ENCODE results near the gene SCG5. TPM values are rescaled to one million over a fixed set of nuclear protein-coding genes. Genes with fewer than 3 reads are reported as not detected.

SCG5 gene
- total and polyA plus RNA-seq, 2 of the 13 experiments (the other 11 are each of a cell fraction or from before 2014, with no cell fraction given): 2.3 to 3.5 TPM

DNA sequence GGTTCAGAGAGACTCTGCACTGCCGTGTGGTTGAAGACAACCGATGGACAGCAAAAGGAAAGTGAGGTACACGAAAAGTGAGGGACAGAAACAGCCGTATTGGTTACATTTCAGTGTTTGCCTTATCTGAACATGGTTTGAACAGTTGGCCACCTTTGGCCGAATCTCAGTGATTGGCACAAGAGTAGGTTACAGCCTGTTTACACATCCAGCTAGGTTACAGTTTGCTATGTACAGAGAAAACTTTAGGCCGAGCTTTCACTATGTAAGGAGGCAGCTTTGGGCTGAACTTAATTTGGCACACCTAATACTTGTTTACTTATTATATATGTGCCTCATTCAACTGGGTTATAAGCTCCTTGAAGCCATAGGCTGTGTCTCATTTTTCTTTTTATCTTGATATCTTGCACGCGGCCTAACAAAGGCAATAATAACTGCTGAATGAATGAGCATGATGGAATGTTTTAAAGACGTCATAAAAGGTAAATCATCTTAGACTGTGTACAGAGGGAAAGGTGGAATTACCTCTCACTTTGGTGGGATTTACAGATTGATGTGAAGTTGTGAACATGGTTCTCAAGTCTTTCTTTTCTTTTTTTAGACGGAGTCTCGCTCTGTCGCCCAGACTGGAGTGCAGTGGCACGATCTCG, 59.1 kb downstream of the SCG5 start (continued):
- TF ChIP-seq, protein P1, sequence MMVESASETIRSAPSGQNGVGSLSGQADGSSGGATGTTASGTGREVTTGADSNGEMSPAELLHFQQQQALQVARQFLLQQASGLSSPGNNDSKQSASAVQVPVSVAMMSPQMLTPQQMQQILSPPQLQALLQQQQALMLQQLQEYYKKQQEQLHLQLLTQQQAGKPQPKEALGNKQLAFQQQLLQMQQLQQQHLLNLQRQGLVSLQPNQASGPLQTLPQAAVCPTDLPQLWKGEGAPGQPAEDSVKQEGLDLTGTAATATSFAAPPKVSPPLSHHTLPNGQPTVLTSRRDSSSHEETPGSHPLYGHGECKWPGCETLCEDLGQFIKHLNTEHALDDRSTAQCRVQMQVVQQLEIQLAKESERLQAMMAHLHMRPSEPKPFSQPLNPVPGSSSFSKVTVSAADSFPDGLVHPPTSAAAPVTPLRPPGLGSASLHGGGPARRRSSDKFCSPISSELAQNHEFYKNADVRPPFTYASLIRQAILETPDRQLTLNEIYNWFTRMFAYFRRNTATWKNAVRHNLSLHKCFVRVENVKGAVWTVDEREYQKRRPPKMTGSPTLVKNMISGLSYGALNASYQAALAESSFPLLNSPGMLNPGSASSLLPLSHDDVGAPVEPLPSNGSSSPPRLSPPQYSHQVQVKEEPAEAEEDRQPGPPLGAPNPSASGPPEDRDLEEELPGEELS (CRISPR knock-in tag; IDR thresholded peaks at IDR 0.05): peak; percentile 67
- no peak for TF ChIP-seq DNMT3B (CRISPR knock-in tag; conservative IDR thresholded peaks at IDR 0.05)
- TF ChIP-seq CEBPG (CRISPR knock-in tag; IDR thresholded peaks at IDR 0.05): 0 out of 2 replicates have a peak, but pooled peaks have one; percentile 12
- TF ChIP-seq ZNF720 (CRISPR knock-in tag; IDR thresholded peaks at IDR 0.05): no peak
- no peak for TF ChIP-seq FOXA1 (IDR thresholded peaks at IDR 0.05)
- TF ChIP-seq FOXA1 (CRISPR knock-in tag; IDR thresholded peaks at IDR 0.05): peak; percentile 89
- 0 out of 2 replicates have a peak, but pooled peaks have one; percentile 34 for TF ChIP-seq SP5 (CRISPR knock-in tag; IDR thresholded peaks at IDR 0.05; ENCODE audit: borderline replicate concordance, low read depth)
- TF ChIP-seq, protein P2, sequence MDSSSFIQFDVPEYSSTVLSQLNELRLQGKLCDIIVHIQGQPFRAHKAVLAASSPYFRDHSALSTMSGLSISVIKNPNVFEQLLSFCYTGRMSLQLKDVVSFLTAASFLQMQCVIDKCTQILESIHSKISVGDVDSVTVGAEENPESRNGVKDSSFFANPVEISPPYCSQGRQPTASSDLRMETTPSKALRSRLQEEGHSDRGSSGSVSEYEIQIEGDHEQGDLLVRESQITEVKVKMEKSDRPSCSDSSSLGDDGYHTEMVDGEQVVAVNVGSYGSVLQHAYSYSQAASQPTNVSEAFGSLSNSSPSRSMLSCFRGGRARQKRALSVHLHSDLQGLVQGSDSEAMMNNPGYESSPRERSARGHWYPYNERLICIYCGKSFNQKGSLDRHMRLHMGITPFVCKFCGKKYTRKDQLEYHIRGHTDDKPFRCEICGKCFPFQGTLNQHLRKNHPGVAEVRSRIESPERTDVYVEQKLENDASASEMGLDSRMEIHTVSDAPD (CRISPR knock-in tag; IDR thresholded peaks at IDR 0.05): peak; percentile 93
- TF ChIP-seq RFX1 (IDR thresholded peaks at IDR 0.05): no peak
- TF ChIP-seq, protein P3, sequence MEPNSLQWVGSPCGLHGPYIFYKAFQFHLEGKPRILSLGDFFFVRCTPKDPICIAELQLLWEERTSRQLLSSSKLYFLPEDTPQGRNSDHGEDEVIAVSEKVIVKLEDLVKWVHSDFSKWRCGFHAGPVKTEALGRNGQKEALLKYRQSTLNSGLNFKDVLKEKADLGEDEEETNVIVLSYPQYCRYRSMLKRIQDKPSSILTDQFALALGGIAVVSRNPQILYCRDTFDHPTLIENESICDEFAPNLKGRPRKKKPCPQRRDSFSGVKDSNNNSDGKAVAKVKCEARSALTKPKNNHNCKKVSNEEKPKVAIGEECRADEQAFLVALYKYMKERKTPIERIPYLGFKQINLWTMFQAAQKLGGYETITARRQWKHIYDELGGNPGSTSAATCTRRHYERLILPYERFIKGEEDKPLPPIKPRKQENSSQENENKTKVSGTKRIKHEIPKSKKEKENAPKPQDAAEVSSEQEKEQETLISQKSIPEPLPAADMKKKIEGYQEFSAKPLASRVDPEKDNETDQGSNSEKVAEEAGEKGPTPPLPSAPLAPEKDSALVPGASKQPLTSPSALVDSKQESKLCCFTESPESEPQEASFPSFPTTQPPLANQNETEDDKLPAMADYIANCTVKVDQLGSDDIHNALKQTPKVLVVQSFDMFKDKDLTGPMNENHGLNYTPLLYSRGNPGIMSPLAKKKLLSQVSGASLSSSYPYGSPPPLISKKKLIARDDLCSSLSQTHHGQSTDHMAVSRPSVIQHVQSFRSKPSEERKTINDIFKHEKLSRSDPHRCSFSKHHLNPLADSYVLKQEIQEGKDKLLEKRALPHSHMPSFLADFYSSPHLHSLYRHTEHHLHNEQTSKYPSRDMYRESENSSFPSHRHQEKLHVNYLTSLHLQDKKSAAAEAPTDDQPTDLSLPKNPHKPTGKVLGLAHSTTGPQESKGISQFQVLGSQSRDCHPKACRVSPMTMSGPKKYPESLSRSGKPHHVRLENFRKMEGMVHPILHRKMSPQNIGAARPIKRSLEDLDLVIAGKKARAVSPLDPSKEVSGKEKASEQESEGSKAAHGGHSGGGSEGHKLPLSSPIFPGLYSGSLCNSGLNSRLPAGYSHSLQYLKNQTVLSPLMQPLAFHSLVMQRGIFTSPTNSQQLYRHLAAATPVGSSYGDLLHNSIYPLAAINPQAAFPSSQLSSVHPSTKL (CRISPR knock-in tag; IDR thresholded peaks at IDR 0.05): peak; percentile 47
- TF ChIP-seq HDAC2 (CRISPR knock-in tag; IDR thresholded peaks at IDR 0.05): 0 out of 2 replicates have a peak, but pooled peaks have one; percentile 41
- no peak for TF ChIP-seq KAT2B (IDR thresholded peaks at IDR 0.05; ENCODE audit: borderline replicate concordance, low read depth, low read length)
- no peak for TF ChIP-seq JARID2 (CRISPR knock-in tag; IDR thresholded peaks at IDR 0.05; ENCODE audit: insufficient replicate concordance)
- TF ChIP-seq MIER3 (CRISPR knock-in tag; IDR thresholded peaks at IDR 0.05; ENCODE audit: borderline replicate concordance): no peak
- TF ChIP-seq, protein P4, sequence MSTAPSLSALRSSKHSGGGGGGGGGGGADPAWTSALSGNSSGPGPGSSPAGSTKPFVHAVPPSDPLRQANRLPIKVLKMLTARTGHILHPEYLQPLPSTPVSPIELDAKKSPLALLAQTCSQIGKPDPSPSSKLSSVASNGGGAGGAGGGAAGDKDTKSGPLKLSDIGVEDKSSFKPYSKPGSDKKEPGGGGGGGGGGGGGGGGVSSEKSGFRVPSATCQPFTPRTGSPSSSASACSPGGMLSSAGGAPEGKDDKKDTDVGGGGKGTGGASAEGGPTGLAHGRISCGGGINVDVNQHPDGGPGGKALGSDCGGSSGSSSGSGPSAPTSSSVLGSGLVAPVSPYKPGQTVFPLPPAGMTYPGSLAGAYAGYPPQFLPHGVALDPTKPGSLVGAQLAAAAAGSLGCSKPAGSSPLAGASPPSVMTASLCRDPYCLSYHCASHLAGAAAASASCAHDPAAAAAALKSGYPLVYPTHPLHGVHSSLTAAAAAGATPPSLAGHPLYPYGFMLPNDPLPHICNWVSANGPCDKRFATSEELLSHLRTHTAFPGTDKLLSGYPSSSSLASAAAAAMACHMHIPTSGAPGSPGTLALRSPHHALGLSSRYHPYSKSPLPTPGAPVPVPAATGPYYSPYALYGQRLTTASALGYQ (CRISPR knock-in tag; IDR thresholded peaks at IDR 0.05): no peak
- peak; percentile 60; the same call in 1 of the 2 replicates for TF ChIP-seq FOXO1 (CRISPR knock-in tag; IDR thresholded peaks at IDR 0.05)
- TF ChIP-seq ZFX (CRISPR knock-in tag; IDR thresholded peaks at IDR 0.05; ENCODE audit: low read depth): peak; percentile 36; the same call in 1 of the 2 replicates
- TF ChIP-seq POLR2AphosphoS5 (IDR thresholded peaks at IDR 0.05; ENCODE audit: low read depth, low read length): no peak
- no peak for TF ChIP-seq ZNF207 (IDR thresholded peaks at IDR 0.05; ENCODE audit: borderline replicate concordance)
- no peak for TF ChIP-seq PHF20 (CRISPR knock-in tag; IDR thresholded peaks at IDR 0.05)
- peak; percentile 59; the same call in 1 of the 2 replicates for TF ChIP-seq NR2F2 (IDR thresholded peaks at IDR 0.05; ENCODE audit: borderline replicate concordance, low read depth)
- TF ChIP-seq NBN (conservative IDR thresholded peaks at IDR 0.05): no peak
- peak; percentile 62 for TF ChIP-seq PPARG (CRISPR knock-in tag; conservative IDR thresholded peaks at IDR 0.05)
- TF ChIP-seq AHR (CRISPR knock-in tag; IDR thresholded peaks at IDR 0.05): no peak
- TF ChIP-seq ISL2 (CRISPR knock-in tag; IDR thresholded peaks at IDR 0.05): no peak
